ENCODE results near the gene SH3RF3.

GRCh38 chr2:109233643-109234042 is 104.6 kb downstream of the SH3RF3 start:
- TF ChIP-seq EZH2 (IDR thresholded peaks at IDR 0.05) = no peak
- no peak for TF ChIP-seq RAD21 (IDR thresholded peaks at IDR 0.05; ENCODE audit: low read depth)
- TF ChIP-seq JUND (IDR thresholded peaks at IDR 0.05) = no peak
- TF ChIP-seq ZBTB33 (IDR thresholded peaks at IDR 0.05; ENCODE audit: extremely low read depth, insufficient replicate concordance, low read length) = no peak

All from HCT116 (cell line).